ENCODE data around the gene ARHGAP15.

ARHGAP15 gene

DNA sequence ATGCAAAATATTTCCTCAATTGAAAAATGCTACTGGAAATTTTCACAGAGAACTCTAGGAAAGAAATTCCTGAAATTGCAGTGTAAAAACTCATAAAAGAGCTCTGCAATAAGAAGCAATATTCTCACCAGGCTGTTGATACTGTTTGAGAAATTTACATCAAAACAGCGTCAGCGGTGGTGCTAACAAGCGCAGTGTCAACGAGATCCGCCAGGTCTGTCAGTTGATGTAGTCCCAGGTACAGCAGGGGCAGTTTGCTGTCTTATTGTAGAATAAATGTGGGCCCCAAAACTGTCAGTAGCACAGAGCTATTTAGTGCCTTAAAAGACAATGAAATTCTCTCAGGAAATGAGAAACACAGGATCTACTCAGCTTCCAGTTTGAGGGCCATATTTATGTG is 611.2 kb downstream of the ARHGAP15 start:
- DNase-seq = no peak

DNA sequence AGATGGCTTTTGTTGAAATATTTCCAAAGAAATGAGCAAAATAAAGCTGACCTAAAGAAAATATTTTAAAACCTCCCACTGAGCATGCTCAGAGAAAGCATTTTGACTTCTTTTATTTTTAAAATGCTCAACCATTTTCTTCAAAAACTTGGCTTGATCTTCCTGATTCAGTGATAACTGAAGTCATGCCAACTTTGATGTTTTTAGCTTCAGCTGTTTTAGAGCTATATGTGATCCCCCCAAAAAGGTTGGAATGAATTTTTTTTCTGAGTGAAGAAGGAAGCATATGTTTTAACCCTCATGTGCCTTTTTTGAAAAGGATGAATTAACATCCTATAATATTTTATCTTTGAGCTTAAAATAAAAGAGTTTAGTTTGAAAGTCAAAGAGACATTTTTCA is 612.0 kb downstream of the ARHGAP15 start:
- DNase-seq = no peak

DNA sequence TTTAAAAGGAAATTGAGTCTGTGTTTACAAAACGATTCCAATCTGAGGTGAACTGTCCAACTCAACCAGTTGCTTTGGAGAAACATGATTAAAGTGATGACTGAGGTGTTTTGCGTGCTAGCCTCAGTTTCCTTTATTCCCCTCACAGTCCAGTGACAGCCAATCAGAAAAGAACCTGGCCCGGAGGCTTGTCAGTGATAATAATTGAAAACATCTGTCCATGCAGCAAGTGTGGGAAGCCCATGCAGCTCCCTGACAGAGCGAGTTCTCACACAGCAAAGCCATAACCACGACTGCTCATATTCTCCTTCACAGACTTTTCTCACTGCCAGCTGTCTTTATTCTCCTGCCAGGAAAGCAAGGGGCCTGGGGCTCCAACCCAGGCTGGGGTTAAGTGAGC is 613.4 kb downstream of the ARHGAP15 start:
- DNase-seq = no peak

DNA sequence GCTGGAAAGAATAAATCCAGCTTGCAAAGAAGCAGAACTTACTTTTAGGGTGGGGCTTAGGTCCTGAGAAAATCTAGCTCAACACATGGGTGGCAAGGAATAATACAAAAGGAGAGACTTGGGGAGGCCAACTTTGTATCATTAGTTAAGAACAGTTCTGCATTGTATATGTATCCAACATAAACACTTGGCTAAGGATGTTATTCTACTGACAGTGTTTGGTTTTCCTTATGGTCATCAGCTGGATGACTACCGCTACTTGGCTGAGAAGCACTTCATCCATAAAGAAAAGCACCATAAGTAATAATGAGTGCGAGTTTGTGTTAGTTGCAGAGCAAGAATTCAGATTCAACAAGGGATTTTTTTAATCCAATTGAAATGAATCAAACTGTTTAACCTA is 614.9 kb downstream of the ARHGAP15 start:
- DNase-seq = no peak

DNA sequence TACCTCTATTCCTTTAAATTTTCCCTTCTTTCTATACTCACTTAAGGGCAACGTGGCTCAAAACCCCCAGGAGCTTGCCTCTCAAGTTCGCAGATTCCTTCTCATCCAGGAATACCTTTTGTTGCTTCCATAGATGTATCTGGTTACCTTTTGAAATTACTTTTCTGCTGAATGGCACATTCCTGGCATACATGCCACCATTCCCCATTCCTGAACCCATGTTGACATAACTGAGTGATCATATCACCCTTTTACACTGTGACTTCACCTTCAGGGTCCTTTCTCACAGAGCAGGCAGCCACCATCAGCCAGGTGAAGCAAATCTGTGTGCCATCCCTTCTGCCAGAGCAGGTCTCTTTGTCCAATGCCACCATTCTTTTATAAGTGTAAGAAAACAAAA is 615.8 kb downstream of the ARHGAP15 start:
- DNase-seq = no peak

DNA sequence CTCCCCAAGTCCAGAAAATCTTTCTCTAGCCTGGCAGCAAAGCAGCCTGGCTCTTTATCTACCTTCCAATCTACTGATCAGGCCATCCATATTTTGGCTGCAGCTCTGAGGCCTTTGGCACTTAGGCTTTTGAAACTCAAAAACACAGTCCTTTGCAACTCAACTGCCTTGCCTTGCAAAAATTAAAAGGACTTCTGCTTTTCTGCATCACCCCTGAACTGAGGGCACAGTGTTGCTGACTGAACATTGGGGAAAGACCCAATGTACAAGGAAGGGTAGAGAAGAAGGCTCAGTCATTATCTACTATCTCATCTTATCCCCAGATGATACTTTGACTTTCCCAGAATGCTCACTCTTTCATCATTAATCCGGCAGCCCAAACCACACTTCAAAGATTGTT is 625.5 kb downstream of the ARHGAP15 start:
- DNase-seq = no peak

DNA sequence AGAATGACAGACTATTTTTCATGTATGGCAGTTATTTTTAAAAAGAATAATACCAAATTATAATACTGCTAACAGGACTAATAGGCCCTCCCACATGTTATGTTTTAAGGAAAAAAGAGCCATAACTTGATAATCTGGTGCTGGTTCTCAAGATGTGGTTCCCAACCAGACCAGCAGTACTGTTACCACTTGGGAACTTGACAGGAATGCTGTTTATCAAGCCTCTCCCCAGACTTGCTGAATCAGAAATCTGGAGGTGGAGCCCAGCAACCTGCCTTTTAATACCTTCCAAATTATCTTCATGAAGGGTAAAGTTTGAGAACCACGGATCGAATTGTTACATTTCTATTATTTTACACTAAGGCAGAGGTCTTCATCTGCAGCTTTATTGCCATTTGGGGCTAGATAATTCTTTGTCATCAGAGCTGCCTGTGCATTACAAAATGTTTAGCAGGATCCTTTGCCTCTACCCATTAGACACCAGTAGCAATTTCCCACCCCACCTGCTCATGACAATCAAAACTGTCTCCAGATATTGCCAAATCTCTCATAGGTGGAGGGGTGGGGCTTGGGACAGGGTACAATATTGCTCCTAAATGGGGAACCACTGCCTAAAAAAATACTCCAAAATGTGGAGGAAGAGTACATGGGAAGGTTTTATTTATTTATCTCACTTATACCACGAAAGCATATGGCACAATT is 629.6 kb downstream of the ARHGAP15 start:
- DNase-seq = no peak

DNA sequence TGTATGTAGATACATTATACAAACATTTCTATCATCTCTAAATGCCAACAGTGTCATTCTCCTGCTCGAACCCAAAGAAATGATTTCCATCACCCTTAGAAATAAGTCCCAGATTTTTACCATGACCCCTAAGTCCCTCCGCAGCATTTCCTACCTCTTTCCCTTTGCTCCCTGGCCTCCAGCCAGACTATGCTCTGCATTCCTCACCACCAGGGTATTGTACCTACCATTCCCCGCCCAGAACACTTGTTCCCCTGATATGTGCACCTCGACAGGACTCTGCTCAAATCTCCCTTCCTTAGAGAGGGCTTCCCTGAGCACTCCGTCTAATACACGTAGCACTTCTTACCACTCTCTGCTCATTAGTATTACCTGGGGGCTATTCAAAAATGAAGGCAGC is 630.2 kb downstream of the ARHGAP15 start:
- DNase-seq = no peak

DNA sequence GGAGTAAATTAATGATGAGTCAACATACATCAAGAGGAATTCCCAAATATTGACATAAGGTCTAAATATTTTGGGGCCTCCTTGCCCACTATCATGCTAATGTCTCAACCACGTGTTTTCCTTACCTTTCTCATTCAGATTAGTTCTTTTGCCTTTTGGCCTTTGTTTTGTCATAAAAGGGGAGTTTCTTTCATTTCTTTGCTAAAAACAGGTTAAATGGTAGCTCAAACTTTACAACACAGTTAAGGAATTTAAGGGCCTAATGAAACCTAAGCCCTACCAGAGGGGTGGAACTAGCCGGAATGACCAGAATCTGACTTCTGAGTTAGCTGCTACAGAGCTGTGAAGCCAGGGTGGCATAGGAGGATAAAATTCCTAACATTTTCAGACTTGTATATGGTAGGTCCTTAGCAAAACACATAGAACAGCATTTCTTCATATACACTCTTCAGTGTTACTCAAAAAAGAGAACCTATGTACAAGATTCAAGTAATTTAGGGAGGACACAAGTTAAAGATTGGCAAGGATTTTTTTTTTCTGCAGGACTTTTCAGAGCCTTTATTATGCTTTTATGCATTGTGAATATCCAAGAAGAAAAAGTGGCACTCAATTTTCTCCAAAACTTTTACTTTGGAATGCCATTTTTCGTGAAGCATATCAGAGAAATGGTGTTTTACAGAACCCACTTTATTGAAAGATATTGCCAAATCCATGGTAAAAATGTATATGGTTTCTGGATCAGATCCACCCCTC is 633.1 kb downstream of the ARHGAP15 start:
- DNase-seq = no peak

DNA sequence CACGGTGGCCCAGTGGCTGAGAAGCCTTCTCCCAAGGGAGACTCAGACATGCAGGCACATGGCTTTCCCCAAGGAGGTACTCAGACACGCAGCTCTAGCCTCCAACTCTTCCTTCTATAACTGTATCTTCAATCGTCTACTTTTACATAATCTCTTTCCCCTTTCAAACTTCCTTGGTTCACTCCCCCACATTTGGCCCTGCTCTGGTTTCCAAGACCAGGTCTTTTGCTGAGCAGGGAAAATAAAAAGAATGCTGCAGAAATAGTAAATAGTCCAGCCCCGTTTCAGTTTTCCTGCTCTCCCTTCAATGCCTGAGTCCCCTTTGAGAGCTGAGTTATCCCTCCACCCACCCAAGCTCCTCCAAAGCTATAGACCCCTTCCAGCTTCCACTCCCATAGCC is 635.0 kb downstream of the ARHGAP15 start:
- no peak for DNase-seq

DNA sequence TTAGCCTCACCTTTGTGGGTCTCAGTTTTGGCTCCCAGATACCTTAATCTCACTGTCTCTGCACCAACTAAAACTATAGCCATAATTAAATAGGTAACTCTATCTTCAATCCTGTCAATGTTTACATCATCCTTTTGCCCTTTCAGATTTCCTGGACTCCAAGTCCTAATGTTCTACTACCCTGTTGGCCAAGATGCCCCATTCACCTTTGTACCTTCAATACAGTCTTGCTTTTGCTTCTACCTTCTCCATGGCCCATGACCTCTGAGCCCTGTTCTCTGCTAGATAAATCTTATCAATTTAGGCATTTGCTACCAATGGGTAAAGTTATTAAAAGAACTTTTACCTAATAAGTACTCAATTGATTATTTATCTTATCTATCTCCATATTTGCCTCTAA is 635.5 kb downstream of the ARHGAP15 start:
- no peak for DNase-seq

DNA sequence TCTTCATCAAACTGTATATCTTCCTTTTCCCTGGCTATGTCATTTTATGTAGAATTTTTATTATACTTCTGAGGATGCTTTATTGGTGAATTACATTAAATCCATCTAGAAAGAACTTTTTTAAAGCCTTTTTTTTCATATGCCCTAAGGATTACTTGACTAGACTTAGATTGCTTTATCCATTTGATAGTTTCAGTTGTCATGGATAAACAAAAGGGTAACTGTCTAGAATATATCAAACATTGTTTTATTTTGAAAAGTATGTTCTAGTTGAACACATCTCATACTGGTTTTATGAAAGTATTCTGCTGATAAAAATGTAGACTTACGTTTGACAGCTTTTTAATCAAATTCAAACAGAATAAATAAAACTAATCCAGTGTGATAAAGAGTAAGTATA is 639.8 kb downstream of the ARHGAP15 start:
- DNase-seq = no peak

DNA sequence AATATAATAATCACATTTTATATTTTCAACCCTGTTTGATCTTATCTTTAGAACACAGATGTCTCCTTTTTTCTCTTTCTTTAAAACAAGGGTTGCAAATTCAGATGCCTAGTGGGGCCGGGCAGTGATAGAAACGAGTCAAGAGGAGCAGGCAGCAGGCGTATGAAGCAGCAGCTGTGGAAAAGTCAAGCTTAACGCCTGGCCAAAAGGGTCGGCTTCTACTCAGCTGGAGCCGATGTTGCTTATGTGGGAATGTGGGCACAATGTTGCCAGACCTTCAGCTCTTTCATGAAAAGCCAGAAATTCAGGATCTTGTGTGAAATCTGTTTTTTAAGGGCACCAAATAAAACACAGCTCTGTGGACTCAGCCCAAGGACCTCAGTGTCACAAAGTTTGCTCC is 642.7 kb downstream of the ARHGAP15 start:
- no peak for DNase-seq

DNA sequence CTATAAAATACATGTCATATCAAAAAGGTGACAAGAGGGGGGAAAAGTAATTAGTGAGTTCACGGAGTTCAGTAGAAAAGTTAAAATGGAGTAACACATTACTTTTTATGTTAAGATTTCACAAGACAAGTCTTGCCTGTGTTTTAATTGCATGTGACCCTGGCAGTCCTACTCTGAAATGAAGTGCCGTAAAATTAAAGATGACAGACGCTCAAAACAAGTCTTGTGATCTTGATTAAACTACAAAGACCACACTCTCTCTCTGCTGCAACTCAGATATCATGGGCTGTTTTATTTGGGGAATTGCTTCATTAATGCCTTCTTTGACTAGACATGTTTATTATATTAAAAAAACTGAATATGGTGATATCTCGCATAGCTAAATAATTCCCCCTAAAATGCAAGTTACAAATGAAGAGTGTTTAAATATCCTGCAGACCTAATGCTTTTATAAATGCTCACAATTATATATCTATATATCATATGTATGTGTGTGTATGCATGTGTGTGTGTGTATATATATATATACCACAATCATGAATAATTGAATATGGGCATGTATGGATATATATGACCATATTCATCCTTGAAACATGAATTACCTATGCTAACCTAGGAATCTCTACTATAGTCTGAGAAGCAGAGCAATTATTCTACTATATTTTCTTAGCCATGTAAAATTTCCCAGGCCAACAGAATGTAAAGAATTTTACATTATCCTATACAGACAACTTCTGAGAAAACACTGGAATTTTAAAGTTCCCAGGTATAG is 647.5 kb downstream of the ARHGAP15 start:
- DNase-seq = no peak

DNA sequence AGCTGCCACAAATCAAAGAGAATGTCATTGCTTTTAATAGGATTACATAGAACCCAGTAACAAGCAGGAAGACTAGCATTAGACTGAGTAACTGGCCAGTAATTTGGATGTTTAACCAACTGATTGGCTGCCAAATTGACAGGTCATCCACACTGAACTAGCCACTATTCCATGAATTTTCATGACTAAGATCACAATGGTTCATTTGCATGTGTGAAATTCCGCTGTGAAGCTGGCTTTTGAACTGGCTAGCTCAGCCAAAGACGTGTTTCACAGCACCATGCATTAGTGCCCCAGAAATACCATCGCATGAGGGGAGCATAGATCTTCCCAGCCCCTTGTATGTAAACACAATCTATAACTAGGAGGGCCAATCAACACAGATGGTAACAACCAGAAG is 649.8 kb downstream of the ARHGAP15 start:
- DNase-seq = no peak

DNA sequence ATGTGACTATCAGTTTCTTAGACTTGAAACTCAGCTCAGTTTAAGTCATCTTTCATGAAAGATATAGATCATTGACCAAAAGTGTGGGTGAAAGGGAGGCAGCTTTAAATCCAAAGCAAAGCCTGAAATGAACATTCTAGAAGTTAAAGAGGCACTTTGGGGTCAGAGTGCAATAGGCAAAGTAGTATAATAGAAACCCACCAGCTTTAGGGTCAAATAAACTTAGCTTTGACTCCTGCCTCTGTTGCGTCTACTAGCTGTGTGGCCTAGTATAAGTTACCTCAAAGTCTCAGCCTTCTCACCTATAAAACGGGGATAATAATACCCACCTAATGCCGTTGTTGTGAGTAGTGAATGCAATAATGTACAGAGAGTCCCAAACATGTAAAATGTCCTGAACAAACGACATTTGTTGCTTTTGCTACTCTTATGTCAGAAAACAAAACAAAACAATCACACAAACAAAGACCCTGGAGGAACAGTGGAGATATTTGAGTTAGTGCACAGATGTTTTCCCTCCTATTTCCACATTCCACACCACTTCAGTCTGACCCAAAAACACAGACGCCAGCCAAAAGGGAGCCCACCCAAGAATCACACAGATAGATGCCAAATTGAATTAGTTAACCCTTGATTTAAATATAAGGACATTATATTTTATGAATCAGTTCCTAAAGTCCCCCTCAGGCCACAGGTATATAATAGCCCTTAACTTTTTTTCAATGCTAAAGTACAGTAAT is 657.0 kb downstream of the ARHGAP15 start:
- no peak for DNase-seq

DNA sequence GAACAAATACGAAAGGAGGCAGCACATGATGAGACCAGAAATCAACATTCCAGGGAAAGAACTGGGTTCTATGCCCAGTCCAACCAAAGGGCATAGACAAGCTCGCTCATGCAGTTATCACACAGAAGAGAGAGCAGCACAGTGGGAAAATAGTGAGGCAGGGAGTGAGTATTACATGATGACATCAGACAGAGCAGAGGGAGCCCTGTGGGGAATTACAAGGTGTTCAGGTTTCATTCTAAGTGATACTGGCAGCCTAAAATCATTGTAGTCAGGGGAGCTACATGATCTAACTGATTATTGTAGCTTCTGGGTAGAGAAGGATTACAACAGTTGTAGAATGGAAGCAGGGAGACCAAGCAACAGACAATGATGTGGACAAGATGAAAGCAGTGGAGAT is 658.5 kb downstream of the ARHGAP15 start:
- DNase-seq = no peak

DNA sequence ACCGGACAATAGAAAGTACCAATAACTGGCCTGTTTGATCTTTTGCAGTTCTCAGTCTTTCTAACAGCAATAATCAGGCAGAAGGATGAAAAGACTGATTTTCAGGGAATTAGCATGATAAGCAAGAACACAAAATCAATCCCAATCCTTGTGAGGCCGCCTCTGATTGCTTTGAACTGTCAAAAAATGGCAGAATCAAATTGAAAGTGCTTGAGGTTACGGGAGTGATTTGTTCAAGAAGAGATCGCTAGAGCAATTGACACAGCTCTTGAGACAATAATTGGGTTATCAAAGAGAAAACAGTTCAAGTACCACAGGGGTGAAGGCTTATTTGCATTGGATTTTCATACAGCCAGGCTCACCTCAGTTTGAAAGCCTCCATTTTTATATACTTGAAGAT is 663.4 kb downstream of the ARHGAP15 start:
- no peak for DNase-seq

DNA sequence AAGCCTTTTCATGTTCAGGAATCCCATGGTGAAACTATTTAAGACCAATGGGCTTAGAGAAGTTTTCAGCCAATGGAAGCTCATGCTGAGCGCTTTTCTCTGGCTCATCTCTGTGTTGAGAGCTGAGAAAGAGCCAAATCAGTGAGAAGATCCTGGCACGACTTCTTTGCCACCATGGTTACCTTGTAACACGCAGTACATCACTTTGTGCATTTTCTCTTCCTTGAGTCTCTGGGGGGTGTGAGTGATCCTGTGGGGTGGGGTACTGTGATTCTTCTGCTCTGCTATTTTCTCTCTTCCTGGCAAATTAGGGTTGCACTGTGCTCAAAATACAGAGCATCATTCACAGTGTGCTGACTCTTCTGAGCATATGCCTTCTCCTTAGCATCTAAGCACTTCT is 664.2 kb downstream of the ARHGAP15 start:
- DNase-seq = no peak

DNA sequence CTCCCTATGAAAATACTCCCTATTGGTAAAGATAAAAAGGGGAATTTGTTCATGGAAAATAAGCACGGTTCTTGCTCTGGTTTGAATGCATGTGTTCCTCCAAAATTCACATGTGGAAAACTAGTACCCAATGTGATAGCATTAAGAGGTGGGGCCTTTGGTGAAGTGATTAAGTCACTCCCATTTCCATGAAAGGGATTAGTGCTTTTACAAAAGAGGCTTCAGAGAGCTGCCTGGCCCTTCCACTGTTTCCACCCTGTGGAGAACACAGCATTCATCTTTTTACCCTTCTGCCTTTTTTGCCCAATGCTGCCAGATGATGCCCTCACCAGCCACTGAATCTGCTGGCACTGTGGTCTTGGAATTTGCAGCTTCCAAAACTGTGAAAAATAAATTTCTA is 666.8 kb downstream of the ARHGAP15 start:
- DNase-seq = no peak

DNA sequence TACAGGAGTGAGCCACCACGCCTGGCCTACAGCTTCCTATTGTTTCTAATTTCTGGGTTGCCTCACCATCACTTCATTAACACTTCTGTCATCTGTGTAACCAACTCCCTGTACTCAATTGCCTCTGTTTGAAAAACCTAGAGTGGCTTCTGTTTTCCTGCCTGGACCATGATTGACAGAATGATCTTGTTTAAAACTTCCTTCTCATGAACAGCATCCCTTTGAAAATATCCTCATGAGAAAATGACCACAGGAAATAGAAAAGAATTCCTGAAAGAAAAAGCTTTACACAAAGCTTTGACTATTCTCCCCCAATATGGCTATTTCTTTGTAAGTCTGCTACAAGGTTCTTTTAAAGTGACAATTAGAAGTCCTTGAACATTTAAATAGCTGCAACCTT is 672.3 kb downstream of the ARHGAP15 start:
- no peak for DNase-seq

DNA sequence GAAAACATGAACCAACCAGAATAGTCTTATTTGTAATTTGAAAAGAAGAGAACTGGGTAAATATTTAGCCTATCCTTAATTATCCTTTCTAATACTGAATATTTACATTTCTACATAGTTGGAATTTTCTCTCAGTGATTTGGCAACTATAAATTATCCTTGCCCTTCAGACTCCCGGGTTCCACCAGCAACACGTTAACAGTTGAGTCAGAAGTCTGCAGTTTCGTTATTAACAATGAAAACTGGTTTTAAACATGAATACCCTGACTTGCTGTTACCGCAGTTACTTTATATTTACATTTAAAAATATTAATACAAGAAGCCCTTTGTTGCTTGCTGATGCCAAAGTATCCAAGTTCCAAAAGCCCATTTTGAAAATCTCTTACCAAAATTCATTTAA is 673.0 kb downstream of the ARHGAP15 start:
- DNase-seq = no peak

Measured in activated CD8-positive, alpha-beta memory T cell treated with anti-CD3 and anti-CD28 coated beads for 24 hours (primary cell).